Measurements from ENCODE around the gene CUTC. TPM values are rescaled to one million over a fixed set of nuclear protein-coding genes. Genes with fewer than 3 reads are reported as not detected.

Gene CUTC
- total and polyA plus RNA-seq, 2 donors (not counting 3 experiments of a cell fraction or from before 2014, with no cell fraction given): 20.4 to 23.1 TPM

- CTCF ChIA-PET: no interaction called here
- Histone ChIP-seq H3K27me3 (ENCODE audit: control insufficient read depth in 2 of 2, insufficient read depth in 2 of 2, low read length in 2 of 2) (no peaks in the 10 kb centered on the region), H3K9ac (replicated peaks; ENCODE audit: extremely low read depth, insufficient read depth, low read length) (no peak overlapping the region), H3K9me3 (replicated peaks; ENCODE audit: control insufficient read depth, insufficient read depth, low read length) (no peaks in the 10 kb centered on the region), H3K4me3 (replicated peaks in 1 of 3; ENCODE audit: insufficient read depth in 1 of 3, low read depth in 1 of 3, low read length in 3 of 3) (no peak overlapping the region), H3K4me2 (ENCODE audit: insufficient read depth, low read length) (no peak overlapping the region), H3K9me1 (replicated peaks; ENCODE audit: control insufficient read depth, extremely low read depth, insufficient read depth, low read length) (no peaks in the 10 kb centered on the region), H4K20me1 (replicated peaks; ENCODE audit: control insufficient read depth, extremely low read depth, insufficient read depth, low read length) (no peaks in the 10 kb centered on the region), H3K36me3 (ENCODE audit: control insufficient read depth in 2 of 2, extremely low read depth in 1 of 2, insufficient read depth in 2 of 2, low read length in 2 of 2) (no peaks in the 10 kb centered on the region), H3K4me1 (ENCODE audit: control insufficient read depth, extremely low read depth, insufficient read depth, low read length) (no peaks in the 10 kb centered on the region), H3K79me2 (ENCODE audit: control insufficient read depth, insufficient read depth, low read length) (no peaks in the 10 kb centered on the region), H3K27ac (ENCODE audit: insufficient read depth, low read depth, low read length) (no peak overlapping the region), H2AFZ (ENCODE audit: low read depth, low read length) (no peak overlapping the region)
- dilution Hi-C loops (cut with MboI; ENCODE audit: extremely low pct_ligation_motif_present, low sequenced_read_pairs): no loop called here
- FAIRE-seq: no peak
- POLR2A ChIA-PET: no interaction called here
- intact Hi-C loops (cut with micrococcal nuclease): no loop called here
- BruUV-seq (replicated peaks): no TSS peak
- no peak for DNase-seq (ENCODE audit: low read depth, low spot score)
- TF ChIP-seq GATA2 (IDR thresholded peaks at IDR 0.05; ENCODE audit: insufficient read depth, insufficient read length, low read depth, low read length) (no peak), EZH2 (IDR thresholded peaks at IDR 0.05; ENCODE audit: borderline replicate concordance, low read depth, low read length, severe bottlenecking) (no peak), JUN (IDR thresholded peaks at IDR 0.05; ENCODE audit: borderline replicate concordance, insufficient read depth, insufficient read length, low read depth) (no peak), MYC (IDR thresholded peaks at IDR 0.05; ENCODE audit: low read depth, low read length) (no peak), POLR2AphosphoS5 (IDR thresholded peaks at IDR 0.05; ENCODE audit: insufficient read depth, low read depth, low read length) (no peak), FOS (IDR thresholded peaks at IDR 0.05; ENCODE audit: borderline replicate concordance, insufficient read depth, low read length) (no peak), CTCF (IDR thresholded peaks at IDR 0.05; ENCODE audit: extremely low read depth in 1 of 2, insufficient read depth in 1 of 2, low read depth in 1 of 2, low read length in 2 of 2) (no peak), POLR2A (IDR thresholded peaks at IDR 0.05; ENCODE audit: low read depth, low read length) (no peak)
- TF ChIP-seq, protein P1, sequence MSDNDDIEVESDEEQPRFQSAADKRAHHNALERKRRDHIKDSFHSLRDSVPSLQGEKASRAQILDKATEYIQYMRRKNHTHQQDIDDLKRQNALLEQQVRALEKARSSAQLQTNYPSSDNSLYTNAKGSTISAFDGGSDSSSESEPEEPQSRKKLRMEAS (IDR thresholded peaks at IDR 0.05; ENCODE audit: insufficient read depth, insufficient read length): no peak
These were observed 66.0 kb downstream of the CUTC start for GRCh38 chr10:99798031-99798430.
